Limb (tissue), 2 donors: ENCODE data around the gene ADAM23.

Experiments
- DNase-seq, 2 donors: peaks; one replicate each; pipeline ENCODE4 v3.0.0-alpha.2; 2016; ENCODE audit errors: extremely low spot score in 2 of 2

ADAM23 gene

GRCh38 chr2:206563374-206563773 lies 120.0 kb downstream of the ADAM23 start:
- no peak for DNase-seq

DNA sequence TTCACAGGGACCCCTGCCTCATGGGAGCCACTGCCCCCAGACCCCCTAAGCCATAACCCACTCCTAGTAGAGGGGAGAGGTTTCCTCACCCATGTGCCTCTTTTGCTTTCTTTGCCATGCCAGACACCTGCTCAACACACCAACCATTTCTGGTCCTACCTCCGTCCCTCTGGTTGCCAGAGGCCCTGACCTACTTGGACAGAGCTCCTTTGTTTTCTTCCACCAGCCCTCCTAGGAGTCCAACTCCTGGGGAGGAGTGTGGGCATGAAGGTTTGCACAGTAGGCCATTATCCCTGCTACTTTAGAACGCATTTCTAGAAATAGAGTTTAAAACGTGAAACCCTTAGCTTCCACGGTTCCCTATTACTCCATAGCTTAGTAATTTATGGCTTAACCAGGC lies 122.3 kb downstream of the ADAM23 start:
- no peak for DNase-seq

DNA sequence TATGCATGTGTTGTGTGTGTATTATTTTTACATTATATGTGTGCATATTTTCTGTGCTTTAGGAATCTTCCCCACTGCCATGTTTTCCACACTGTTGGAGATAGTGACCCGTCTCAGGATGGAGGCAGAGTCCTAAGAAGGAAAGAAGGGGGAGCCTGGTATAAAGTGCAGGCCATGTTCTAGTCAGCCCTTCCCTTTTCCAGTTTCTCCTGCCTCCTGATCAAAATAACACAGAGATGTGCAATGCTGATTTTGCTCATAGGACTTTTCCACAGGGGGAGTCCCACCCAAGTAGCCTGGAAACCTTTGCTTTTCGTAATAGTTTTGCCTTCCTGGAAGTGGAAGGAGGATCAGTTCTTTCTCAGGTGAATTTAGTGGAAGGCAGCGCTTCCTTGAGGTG lies 126.1 kb downstream of the ADAM23 start:
- DNase-seq = no peak

DNA sequence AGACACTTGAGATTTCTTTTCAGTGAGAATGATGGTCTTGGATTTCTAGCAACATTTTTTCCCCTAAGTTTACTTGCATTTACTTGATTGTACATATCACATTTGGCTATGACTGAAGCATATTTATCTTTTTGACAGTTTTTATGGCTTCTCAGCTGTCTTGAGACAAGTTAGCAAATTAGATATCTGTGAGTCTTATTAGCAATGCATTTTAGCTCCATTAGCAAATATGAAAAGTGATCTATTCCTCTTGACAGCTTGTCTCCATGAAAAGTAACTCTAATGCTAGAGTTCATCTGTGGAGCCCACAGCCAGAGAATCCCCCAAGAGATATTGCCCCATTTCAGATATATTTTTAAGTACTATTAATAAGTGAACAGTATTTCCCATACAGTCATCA lies 126.9 kb downstream of the ADAM23 start:
- DNase-seq = no peak

DNA sequence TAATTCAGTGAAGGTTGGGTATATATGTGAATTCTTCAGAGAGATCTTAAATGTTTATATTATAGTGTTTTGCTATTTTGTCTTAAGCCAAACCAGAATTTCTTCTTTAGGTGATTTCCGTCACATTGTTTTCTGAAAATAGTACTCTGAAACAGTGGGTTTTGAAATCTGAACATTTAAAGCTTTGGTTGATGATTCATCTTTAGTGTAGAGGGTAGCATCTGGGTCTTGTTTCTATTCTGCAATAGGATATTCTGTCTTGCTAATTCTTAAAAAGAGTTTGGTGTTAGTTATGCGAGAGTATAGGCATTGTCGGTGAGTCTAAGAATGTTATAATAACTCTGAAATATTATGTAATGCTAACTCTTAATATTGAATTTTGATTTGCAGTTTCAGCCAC lies 129.4 kb downstream of the ADAM23 start:
- no peak for DNase-seq

GRCh38 chr2:206573793-206574192 lies 130.5 kb downstream of the ADAM23 start:
- DNase-seq = no peak

GRCh38 chr2:206584323-206585116 lies 141.2 kb downstream of the ADAM23 start:
- no peak for DNase-seq

- DNase-seq = no peak
These were observed 142.0 kb downstream of the ADAM23 start for GRCh38 chr2:206585335-206585734.

DNA sequence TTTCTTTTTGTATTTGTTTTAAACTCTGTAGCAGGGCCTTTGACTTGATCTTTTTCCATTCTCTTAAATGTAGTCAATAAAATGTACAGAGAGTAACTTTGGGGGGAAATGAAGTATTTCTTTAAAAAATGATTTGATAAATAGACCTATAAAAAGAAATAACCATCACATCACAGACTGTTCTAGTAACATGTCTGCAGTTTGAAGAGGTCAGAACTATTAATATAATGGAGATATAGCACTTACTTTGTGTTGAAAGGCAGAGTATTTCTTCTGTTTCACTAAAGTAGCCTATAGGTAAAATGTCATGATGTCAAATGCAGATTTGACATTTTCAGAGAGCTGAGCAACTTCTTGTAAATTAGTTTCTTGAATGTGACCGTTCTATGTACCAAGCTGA lies 143.3 kb downstream of the ADAM23 start:
- no peak for DNase-seq

GRCh38 chr2:206597717-206598218 lies 154.4 kb downstream of the ADAM23 start:
- DNase-seq = no peak

DNA sequence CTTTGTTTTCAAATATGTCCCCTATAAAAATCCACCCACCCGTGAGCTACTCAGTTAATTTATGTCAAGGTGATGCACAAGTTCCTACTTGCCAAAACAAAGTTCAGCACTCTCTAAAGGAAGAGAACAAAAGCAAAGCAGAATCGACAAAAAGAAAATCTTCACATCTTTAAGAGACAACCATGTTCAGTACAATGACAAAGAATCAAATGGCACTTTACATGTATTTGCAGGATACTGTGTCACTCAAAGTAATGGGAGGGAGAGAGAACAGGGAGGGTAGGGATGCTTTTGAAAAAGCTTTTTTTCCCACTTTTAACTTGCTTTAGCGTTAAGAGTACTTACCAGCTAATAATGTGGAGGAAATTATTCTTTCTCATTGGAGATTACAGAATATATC lies 159.9 kb downstream of the ADAM23 start:
- DNase-seq = no peak

GRCh38 chr2:206610451-206610850 lies 167.1 kb downstream of the ADAM23 start:
- DNase-seq = no peak

- no peak for DNase-seq
These were observed 167.9 kb downstream of the ADAM23 start for GRCh38 chr2:206611191-206611590.

GRCh38 chr2:206611736-206612135 lies 168.4 kb downstream of the ADAM23 start:
- DNase-seq = no peak

DNA sequence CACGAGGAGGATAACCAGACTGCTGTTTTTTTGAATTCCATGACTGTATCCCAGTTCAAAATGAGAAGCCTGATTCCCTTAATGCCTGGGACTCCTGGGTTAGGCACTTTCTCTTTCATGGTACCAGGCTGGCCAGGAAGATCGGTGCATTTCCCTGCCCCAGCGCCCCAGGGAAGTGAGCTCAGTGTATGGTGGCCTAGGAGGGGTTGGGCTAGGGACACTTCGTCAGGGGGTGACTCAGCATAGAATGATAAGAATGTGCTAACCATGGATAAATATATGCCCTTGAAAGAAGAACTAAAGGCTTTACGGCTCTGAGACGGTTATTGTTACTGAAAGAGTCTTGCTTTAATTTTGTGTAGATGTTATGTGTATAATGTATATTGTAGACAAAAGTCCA lies 171.5 kb downstream of the ADAM23 start:
- DNase-seq = no peak

GRCh38 chr2:206615417-206616089 lies 172.2 kb downstream of the ADAM23 start:
- no peak for DNase-seq

DNA sequence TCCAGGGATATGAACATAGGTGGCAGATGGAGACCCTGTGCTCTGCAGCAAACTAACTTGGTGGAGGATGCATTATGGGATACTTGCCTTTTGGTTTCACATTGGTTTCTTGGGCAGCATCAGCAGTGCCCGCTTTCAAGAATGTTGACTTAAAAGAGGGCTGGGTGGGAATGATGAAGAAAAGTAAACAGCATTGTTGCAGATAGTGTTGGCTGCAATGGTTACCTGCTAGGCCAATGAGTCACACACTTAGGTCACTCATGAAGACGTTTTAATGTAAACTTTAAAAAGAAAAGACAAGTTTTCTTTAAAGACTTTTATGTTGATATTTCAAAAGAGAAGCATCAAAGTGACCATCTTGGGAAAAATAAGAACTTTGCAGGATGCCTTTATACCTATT lies 172.8 kb downstream of the ADAM23 start:
- DNase-seq = no peak

- no peak for DNase-seq
These were observed 175.7 kb downstream of the ADAM23 start for GRCh38 chr2:206619011-206619410.

DNA sequence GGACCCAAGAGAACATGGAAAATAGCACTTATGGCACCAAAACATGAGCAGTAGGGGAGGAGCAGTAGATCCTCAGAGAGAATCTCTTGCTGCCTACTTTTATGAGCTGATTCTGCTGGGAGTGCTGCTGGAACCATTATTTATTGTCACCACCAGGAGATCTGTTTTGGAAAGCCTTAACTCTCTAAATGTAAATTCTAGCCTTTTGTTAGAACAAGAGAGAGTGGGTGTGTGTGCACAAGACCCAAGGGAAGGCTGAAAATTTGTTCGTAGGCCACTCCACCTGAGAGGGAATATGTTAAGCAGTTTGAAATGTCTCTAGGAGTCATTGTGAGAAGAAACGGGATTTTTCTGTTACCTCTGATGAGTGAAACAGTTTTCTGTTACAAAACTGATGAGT lies 182.8 kb downstream of the ADAM23 start:
- DNase-seq = no peak

DNA sequence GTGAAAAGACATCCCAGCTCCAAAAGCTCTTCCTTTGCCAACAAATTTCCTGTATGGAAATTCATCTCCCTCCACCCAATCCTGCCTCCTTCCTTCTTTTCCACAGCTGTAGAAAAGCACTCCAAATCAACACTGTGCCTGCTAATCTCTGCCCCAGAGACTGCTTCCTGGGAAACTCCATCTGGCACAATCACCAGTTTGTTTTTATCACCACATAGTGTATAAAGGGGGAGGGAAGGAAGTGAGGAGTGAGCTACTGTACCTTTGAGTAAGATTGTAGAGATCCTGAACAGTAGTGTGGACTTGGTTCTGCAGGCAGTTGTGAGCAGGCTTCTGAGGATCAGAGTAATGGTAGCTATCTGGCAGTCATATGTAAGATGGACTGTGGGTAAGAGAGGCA lies 184.3 kb downstream of the ADAM23 start:
- no peak for DNase-seq

- DNase-seq = no peak
These were observed 188.0 kb downstream of the ADAM23 start for GRCh38 chr2:206631340-206631739.

DNA sequence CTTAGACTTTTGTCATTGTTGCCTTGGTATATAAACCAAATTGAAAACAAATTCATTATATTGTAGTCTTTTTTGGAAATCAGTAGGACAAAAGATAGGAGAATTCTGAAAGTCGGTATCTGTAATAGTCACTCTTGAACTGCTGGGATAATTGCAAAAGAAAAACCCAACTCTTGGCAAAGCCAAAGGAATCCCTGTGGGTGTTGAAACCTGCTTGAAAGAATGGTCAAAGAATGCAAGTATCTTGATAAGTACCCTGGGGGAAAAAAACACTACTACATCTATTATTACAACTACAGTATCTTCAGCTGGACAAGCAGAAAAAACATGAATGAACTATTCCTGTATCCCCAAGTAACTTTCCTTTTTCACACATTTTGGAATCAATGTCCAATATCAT lies 191.7 kb downstream of the ADAM23 start:
- DNase-seq = no peak

- no peak for DNase-seq
These were observed 196.3 kb downstream of the ADAM23 start for GRCh38 chr2:206639636-206640035.
